HepG2 (cell line): ENCODE measurements around the gene TUBG2. TPM values are rescaled to one million over a fixed set of nuclear protein-coding genes. Genes with fewer than 3 reads are reported as not detected.

Experiments used
- ATAC-seq: fragments of 200-7000 bp; cut with Tn5 transposase; 3 replicates; pipeline ENCODE4 v1.9.1; 2020; ENCODE audit warnings: mild to moderate bottlenecking, moderate library complexity
- BruUV-seq: library from RNA; stranded (reverse); fragments of 400-500 nt; replicated peaks from 2 replicates; lab custom pipeline; 2021; lab: Mats Ljungman, UMichigan
- CTCF ChIA-PET: fragments of 300-600 bp; formaldehyde crosslinking; extraction: SDS; loops from one replicate; lab custom pipeline; 2021; ENCODE audit warnings: low total read pairs, inconsistent platforms, low intra/inter-chr PET ratio; lab: Yijun Ruan, JAX
- POLR2A ChIA-PET: fragments of 350-600 bp; sonication (Branson Sonifier 250); formaldehyde crosslinking; loops from one replicate; lab custom pipeline; 2020; ENCODE audit warnings: antibody characterized with exemption, inconsistent platforms; lab: Yijun Ruan, JAX
- DNase-seq: peaks from one replicate; pipeline ENCODE4 v3.0.0-alpha.2; 2015; ENCODE audit warnings: low spot score
- FAIRE-seq: peaks from 3 replicates; lab custom pipeline; 2011; peaks lifted over from hg19 to GRCh38; lab: Jason Lieb, UNC
- H2AFZ ChIP-seq: one replicate; pipeline ENCODE4 v1.6.1; 2011; ENCODE audit warnings: low read length, inconsistent platforms
- H3K27ac ChIP-seq: fragments of 300-600 bp; 3 replicates; pipeline ENCODE4 v1.8.0; 2011; ENCODE audit warnings: mixed run types, mild to moderate bottlenecking, mixed read lengths, low read length, inconsistent platforms; ENCODE audit not compliant: insufficient read depth; ENCODE audit errors: extremely low read length
- H3K27me3 ChIP-seq, 2 experiments: fragments of 200-600 bp in 1 of 2; 2 replicates in 1 of 2; 3 replicates in 1 of 2; pipeline versions ENCODE4 v1.6.0 to v1.8.0; 2011; ENCODE audit warnings: low read length in 2 of 2, mild to moderate bottlenecking in 2 of 2, moderate library complexity in 2 of 2, inconsistent platforms in 1 of 2; ENCODE audit not compliant: insufficient read depth in 2 of 2, control insufficient read depth in 1 of 2
- H3K36me3 ChIP-seq, 2 experiments: fragments of 200-600 bp in 1 of 2; replicated peaks in 1 of 2; 2 replicates in 1 of 2; 3 replicates in 1 of 2; pipeline versions ENCODE4 v1.5.1 to v1.8.0; 2011; ENCODE audit warnings: low read length in 2 of 2, inconsistent platforms in 1 of 2; ENCODE audit not compliant: insufficient read depth in 2 of 2, control insufficient read depth in 1 of 2
- H3K4me1 ChIP-seq: 2 replicates; pipeline ENCODE4 v1.5.1; 2012; ENCODE audit warnings: low read length, inconsistent platforms; ENCODE audit not compliant: insufficient read depth
- H3K4me2 ChIP-seq: 2 replicates; pipeline ENCODE4 v1.6.0; 2011; ENCODE audit warnings: low read depth, low read length, inconsistent platforms
- H3K4me3 ChIP-seq, 3 experiments: fragments of 200-600 bp in 1 of 3; sonication (generic), shearing (Covaris generic) in 1 of 3; replicated peaks in 1 of 3; 2 replicates each; pipeline ENCODE4 v1.5.1; 2011 to 2016; ENCODE audit warnings: low read length in 3 of 3, inconsistent platforms in 2 of 3, low read depth in 2 of 3, mild to moderate bottlenecking in 2 of 3, control low read depth in 1 of 3, mixed read lengths in 1 of 3; ENCODE audit not compliant: insufficient read depth in 1 of 3
- H3K79me2 ChIP-seq: one replicate; pipeline ENCODE4 v1.6.1; 2011; ENCODE audit warnings: low read length, inconsistent platforms; ENCODE audit not compliant: insufficient read depth
- H3K9ac ChIP-seq: 2 replicates; pipeline ENCODE4 v1.6.0; 2011; ENCODE audit warnings: mild to moderate bottlenecking, low read depth, low read length, inconsistent platforms; ENCODE audit not compliant: insufficient read depth
- H3K9me3 ChIP-seq: 2 replicates; pipeline ENCODE4 v1.5.1; 2012; ENCODE audit warnings: mild to moderate bottlenecking, low read length
- H4K20me1 ChIP-seq: 2 replicates; pipeline ENCODE4 v1.6.0; 2011; ENCODE audit warnings: inconsistent platforms, mild to moderate bottlenecking, low read length, moderate library complexity; ENCODE audit not compliant: insufficient read depth
- CCDC6 ChIP-seq: sonication (generic); formaldehyde crosslinking; IDR thresholded peaks from 2 replicates; pipeline ENCODE4 v1.8.1; 2022; ENCODE audit warnings: mild to moderate bottlenecking, missing genetic modification reagents, moderate library complexity
- NFE2 ChIP-seq: sonication (generic); formaldehyde crosslinking; IDR thresholded peaks from 2 replicates; pipeline ENCODE4 v1.4.0; 2020; ENCODE audit warnings: missing genetic modification reagents
- ZBTB7B ChIP-seq: sonication (generic); formaldehyde crosslinking; IDR thresholded peaks from 2 replicates; pipeline ENCODE4 v1.4.0; 2020; ENCODE audit warnings: missing genetic modification reagents
- ZNF121 ChIP-seq: sonication (generic); formaldehyde crosslinking; IDR thresholded peaks from 2 replicates; pipeline ENCODE4 v1.5.0; 2020; ENCODE audit warnings: mild to moderate bottlenecking, missing genetic modification reagents
- ZNF142 ChIP-seq: sonication (generic); formaldehyde crosslinking; IDR thresholded peaks from 2 replicates; pipeline ENCODE4 v1.4.0; 2020; ENCODE audit warnings: missing genetic modification reagents
- ZNF784 ChIP-seq: sonication (generic); formaldehyde crosslinking; IDR thresholded peaks from 2 replicates; pipeline ENCODE4 v1.5.1; 2020; ENCODE audit warnings: missing genetic modification reagents, mild to moderate bottlenecking, borderline replicate concordance
- WGBS: methylation state at CpG from one replicate; pipeline ENCODE4 v1.1.6; 2017; ENCODE audit warnings: low lambda C conversion rate; 5-methylcytosine and 5-hydroxymethylcytosine counted together
- in situ Hi-C: cut with HindIII; loops from 2 replicates; pipeline ENCODE4 v1.10.0; 2017; ENCODE audit warnings: low pct_unique_long_range_greater_than_20kb; ENCODE audit not compliant: extremely low pct_ligation_motif_present
- intact Hi-C: fragments of 100-400 bp; cut with micrococcal nuclease; formaldehyde crosslinking; loops from one replicate; pipeline ENCODE4 v1.10.0; 2022; ENCODE audit not compliant: unreplicated experiment
- polyA plus RNA-seq, 8 experiments: library from polyadenylated mRNA; depleted of rRNA in 3 of 8; stranded (reverse) in 7 of 8; unstranded in 1 of 8; fragments of >200 nt; fragmentation: Illumina TruSeq in 4 of 8; extraction: Trizol in 4 of 8; gene quantifications; 2 replicates each; pipeline versions ENCODE4 v1.2.1 to v1.2.3, GENCODE V29; 2011 to 2016; ENCODE audit warnings: low read depth in 4 of 8, missing spikeins in 1 of 8, mixed read lengths in 1 of 8; ENCODE audit not compliant: insufficient read depth in 1 of 8
- total RNA-seq, 5 experiments: library from RNA; depleted of rRNA; stranded (reverse); fragments of >200 nt; fragmentation: Illumina TruSeq; extraction: Trizol; gene quantifications; 2 replicates each; pipeline ENCODE4 v1.2.3, GENCODE V29; 2016; ENCODE audit warnings: low read depth in 1 of 5
- TF ChIP-seq, protein P1 (sequence below): IDR thresholded peaks from 2 replicates; pipeline ENCODE4 v1.6.1; 2016; ENCODE audit warnings: low read depth, control low read depth

TUBG2 gene
- total and polyA plus RNA-seq, 2 of the 13 experiments (the other 11 are each of a cell fraction or from before 2014, with no cell fraction given), result 16.0 to 42.3 TPM

- ATAC-seq, result no peak
- CTCF ChIA-PET, result no interaction called here
- TF ChIP-seq ZBTB7B, result no peak
- no peak for TF ChIP-seq ZNF142 (CRISPR knock-in tag)
- TF ChIP-seq, protein P1, sequence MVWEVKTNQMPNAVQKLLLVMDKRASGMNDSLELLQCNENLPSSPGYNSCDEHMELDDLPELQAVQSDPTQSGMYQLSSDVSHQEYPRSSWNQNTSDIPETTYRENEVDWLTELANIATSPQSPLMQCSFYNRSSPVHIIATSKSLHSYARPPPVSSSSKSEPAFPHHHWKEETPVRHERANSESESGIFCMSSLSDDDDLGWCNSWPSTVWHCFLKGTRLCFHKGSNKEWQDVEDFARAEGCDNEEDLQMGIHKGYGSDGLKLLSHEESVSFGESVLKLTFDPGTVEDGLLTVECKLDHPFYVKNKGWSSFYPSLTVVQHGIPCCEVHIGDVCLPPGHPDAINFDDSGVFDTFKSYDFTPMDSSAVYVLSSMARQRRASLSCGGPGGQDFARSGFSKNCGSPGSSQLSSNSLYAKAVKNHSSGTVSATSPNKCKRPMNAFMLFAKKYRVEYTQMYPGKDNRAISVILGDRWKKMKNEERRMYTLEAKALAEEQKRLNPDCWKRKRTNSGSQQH (CRISPR knock-in tag), result no peak
- TF ChIP-seq ZNF121, result peak; percentile 67
- TF ChIP-seq ZNF784 (CRISPR knock-in tag), result no peak
- TF ChIP-seq NFE2, result no peak
- no peak for TF ChIP-seq CCDC6 (CRISPR knock-in tag)
Observed at GRCh38 chr17:42653179-42654124, 5.6 kb upstream of the TUBG2 start.

More at GRCh38 chr17:42653179-42654124, 5.6 kb upstream of the TUBG2 start:
- POLR2A ChIA-PET, result interaction anchor here (0.6 to 0.9 kb wide), 2 partner anchors 14 to 58 kb away, joined by 3 read pairs; no protein-coding TSS in a partner anchor
- Histone ChIP-seq H3K36me3 (no peaks in the 10 kb centered on the region), H4K20me1 (no peaks in the 10 kb centered on the region), H3K4me3 (no peak overlapping the region), H3K4me2 (peak overlapping the region; percentile 19; the same call in 1 of the 2 replicates), H3K4me1 (peaks cover 35% of the 10 kb centered on the region), H2AFZ (no peak overlapping the region), H3K9me3 (0 out of 2 replicates have a peak, but pooled peaks cover 5% of the 10 kb centered on the region), H3K79me2 (no peaks in the 10 kb centered on the region), H3K27me3 (peaks cover 0 to 6% of the 10 kb centered on the region in 2 experiments; a peak in 2 of 5 replicates), H3K9ac (no peak overlapping the region), H3K27ac (no peak overlapping the region)
- BruUV-seq, result no TSS peak
- FAIRE-seq, result no peak
- 57% methylated on average over 42 of the region's 42 CpGs for WGBS
- intact Hi-C loops (no loop called here), in situ Hi-C loops (no loop called here)
- no peak for DNase-seq
